Measurements from ENCODE around the gene PTGIR.

Gene PTGIR

DNA sequence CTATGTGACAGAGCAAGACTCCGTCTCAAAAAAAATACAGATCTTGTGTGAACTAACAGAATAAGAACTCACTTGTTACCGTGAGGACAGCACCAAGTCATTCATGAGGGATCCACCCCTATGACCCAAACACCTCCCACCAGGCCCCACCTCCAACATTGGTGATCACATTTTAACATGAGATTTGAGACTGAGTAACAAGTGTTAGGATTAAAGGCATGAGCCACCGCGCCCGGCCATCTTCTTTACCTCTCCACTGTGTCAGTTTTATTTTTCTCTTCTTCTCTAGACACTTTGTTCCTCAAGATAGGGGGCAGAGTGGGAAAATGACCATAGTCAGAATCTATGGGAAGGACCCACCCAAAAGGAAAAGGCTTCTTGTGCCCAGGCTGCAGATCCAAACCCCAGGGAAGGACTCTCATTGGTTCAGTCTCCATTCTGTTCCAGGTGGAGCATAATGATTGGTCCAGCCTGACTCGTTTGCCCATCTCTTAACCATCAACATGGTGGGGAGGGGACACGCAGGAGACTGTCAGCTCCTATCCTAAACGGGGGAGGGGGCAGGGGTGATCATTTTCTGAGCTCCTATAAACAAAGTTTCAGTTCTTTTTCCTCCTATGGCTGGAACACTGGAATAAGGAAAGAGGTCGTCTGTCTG is 25.0 kb downstream of the PTGIR start:
- no peak for TF ChIP-seq CTCF (IDR thresholded peaks at IDR 0.05; ENCODE audit: low read depth, low read length)
- Histone ChIP-seq H3K36me3 (peaks cover 16% of the 10 kb centered on the region), H3K27ac (peak overlapping the region; percentile 99), H3K4me3 (ENCODE audit: low read depth, low read length) (no peak overlapping the region), H3K9me3 (ENCODE audit: severe bottlenecking) (peaks cover 24% of the 10 kb centered on the region), H3K27me3 (ENCODE audit: insufficient read depth, low read depth, severe bottlenecking) (no peaks in the 10 kb centered on the region)
- DNase-seq, result no peak

- H3K4me3 ChIP-seq (ENCODE audit: low read depth, low read length), result no peak overlapping the region
- TF ChIP-seq CTCF (IDR thresholded peaks at IDR 0.05; ENCODE audit: low read depth, low read length), result no peak
- H3K27ac ChIP-seq, result no peak overlapping the region
- peaks cover 12% of the 10 kb centered on the region for H3K36me3 ChIP-seq
- peaks cover 24% of the 10 kb centered on the region for H3K9me3 ChIP-seq (ENCODE audit: severe bottlenecking)
- no peaks in the 10 kb centered on the region for H3K27me3 ChIP-seq (ENCODE audit: insufficient read depth, low read depth, severe bottlenecking)
- DNase-seq, result no peak
These were observed 26.4 kb downstream of the PTGIR start for GRCh38 chr19:46598372-46598917.

DNA sequence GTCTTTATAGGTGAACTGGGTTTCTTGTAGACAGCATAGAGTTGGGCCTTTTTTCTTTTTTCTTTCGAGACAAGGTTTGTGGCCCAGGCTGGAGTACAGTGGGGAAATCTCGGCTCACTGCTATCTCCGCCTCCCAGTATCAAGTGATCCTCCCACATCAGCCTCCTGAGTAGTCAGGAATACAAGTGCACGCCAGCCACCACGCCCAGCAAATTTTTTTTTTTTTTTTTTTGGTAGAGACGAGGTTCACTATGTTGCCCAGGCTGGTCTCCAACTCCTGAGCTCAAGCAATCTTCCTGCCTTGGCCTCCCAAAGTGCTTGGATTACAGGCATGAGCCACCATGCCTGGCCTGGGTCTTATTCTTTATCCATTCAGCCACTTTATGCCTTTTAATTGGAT is 28.9 kb downstream of the PTGIR start:
- no peak overlapping the region for H3K4me3 ChIP-seq (ENCODE audit: low read depth, low read length)
- no peaks in the 10 kb centered on the region for H3K36me3 ChIP-seq
- H3K27me3 ChIP-seq (ENCODE audit: insufficient read depth, low read depth, severe bottlenecking), result no peaks in the 10 kb centered on the region
- peaks cover 24% of the 10 kb centered on the region for H3K9me3 ChIP-seq (ENCODE audit: severe bottlenecking)
- TF ChIP-seq CTCF (IDR thresholded peaks at IDR 0.05; ENCODE audit: low read depth, low read length), result no peak
- DNase-seq, result no peak
- H3K27ac ChIP-seq, result no peak overlapping the region

DNA sequence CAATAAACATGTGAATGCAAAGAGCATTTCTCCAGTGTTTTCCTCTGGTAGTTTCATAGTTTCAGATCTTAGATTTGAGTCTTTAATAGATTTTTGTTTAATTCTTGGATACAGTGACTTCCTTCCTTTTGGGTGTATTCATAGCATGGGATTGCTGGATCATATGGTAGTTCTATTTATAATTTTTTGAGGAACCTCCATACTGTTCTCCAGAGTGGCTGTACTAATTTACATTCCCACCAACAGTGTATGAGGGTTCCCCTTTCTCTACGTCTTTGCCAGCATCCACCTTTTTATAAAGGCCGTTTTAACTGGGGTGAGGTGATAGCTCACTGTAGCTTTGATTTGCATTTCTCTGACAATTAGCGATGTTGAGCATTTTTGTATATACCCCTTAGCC is 33.0 kb downstream of the PTGIR start:
- no peak overlapping the region for H3K27ac ChIP-seq
- no peak for TF ChIP-seq CTCF (IDR thresholded peaks at IDR 0.05; ENCODE audit: low read depth, low read length)
- H3K36me3 ChIP-seq, result no peaks in the 10 kb centered on the region
- no peak overlapping the region for H3K4me3 ChIP-seq (ENCODE audit: low read depth, low read length)
- no peaks in the 10 kb centered on the region for H3K27me3 ChIP-seq (ENCODE audit: insufficient read depth, low read depth, severe bottlenecking)
- H3K9me3 ChIP-seq (ENCODE audit: severe bottlenecking), result no peaks in the 10 kb centered on the region
- DNase-seq, result no peak

- H3K4me3 ChIP-seq (ENCODE audit: low read depth, low read length), result no peak overlapping the region
- DNase-seq, result no peak
- no peak overlapping the region for H3K27ac ChIP-seq
- H3K27me3 ChIP-seq (ENCODE audit: insufficient read depth, low read depth, severe bottlenecking), result no peaks in the 10 kb centered on the region
- no peaks in the 10 kb centered on the region for H3K36me3 ChIP-seq
- TF ChIP-seq CTCF (IDR thresholded peaks at IDR 0.05; ENCODE audit: low read depth, low read length), result no peak
- H3K9me3 ChIP-seq (ENCODE audit: severe bottlenecking), result no peaks in the 10 kb centered on the region
These were observed 33.6 kb downstream of the PTGIR start for GRCh38 chr19:46591254-46591653.

- TF ChIP-seq CTCF (IDR thresholded peaks at IDR 0.05; ENCODE audit: low read depth, low read length), result no peak
These were observed 37.0 kb downstream of the PTGIR start for GRCh38 chr19:46587861-46588260.

More at GRCh38 chr19:46587861-46588260, 37.0 kb downstream of the PTGIR start:
- H3K9me3 ChIP-seq (ENCODE audit: severe bottlenecking), result no peaks in the 10 kb centered on the region
- no peaks in the 10 kb centered on the region for H3K36me3 ChIP-seq
- no peaks in the 10 kb centered on the region for H3K27me3 ChIP-seq (ENCODE audit: insufficient read depth, low read depth, severe bottlenecking)
- H3K4me3 ChIP-seq (ENCODE audit: low read depth, low read length), result no peak overlapping the region
- no peak overlapping the region for H3K27ac ChIP-seq
- no peak for DNase-seq

Data from WERI-Rb-1 (cell line).